Astrocyte (in vitro differentiated cells and primary cell): ENCODE data around the gene ARRDC4.

ENCODE experiments used
- EZH2 ChIP-seq: IDR thresholded peaks from 2 replicates; pipeline ENCODE4 v1.6.1; 2012; ENCODE audit warnings: mild to moderate bottlenecking, low read length, inconsistent platforms; ENCODE audit not compliant: insufficient read depth
- TF ChIP-seq, protein P1 (sequence below): IDR thresholded peaks from 2 replicates; pipeline ENCODE4 v1.5.1; 2011; ENCODE audit warnings: low read depth, mild to moderate bottlenecking, inconsistent platforms, low read length, moderate library complexity; ENCODE audit not compliant: insufficient read depth

DNA sequence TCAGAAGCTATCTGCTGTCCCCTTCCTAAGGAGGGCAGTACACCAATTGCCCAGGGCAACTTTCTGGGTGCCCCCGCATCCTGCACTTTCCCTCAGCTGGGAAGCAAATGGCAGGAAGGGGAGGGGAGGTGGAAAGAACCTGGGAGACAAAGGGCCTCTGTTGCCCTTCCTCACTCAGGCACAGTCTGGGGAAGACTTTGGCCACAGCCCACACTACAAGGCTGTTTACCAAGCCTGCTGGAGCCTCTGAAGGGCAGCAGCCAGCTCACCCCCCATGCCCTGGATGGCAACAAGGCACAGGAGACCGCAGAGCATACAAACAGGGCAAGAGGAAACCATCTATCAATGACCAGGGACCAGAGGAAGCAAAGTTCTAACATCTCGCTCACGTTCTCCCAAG is 42.4 kb downstream of the ARRDC4 start:
- TF ChIP-seq, protein P1, sequence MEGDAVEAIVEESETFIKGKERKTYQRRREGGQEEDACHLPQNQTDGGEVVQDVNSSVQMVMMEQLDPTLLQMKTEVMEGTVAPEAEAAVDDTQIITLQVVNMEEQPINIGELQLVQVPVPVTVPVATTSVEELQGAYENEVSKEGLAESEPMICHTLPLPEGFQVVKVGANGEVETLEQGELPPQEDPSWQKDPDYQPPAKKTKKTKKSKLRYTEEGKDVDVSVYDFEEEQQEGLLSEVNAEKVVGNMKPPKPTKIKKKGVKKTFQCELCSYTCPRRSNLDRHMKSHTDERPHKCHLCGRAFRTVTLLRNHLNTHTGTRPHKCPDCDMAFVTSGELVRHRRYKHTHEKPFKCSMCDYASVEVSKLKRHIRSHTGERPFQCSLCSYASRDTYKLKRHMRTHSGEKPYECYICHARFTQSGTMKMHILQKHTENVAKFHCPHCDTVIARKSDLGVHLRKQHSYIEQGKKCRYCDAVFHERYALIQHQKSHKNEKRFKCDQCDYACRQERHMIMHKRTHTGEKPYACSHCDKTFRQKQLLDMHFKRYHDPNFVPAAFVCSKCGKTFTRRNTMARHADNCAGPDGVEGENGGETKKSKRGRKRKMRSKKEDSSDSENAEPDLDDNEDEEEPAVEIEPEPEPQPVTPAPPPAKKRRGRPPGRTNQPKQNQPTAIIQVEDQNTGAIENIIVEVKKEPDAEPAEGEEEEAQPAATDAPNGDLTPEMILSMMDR, result no peak
- TF ChIP-seq EZH2, result no peak
